ENCODE results near the gene CD151.

DNA sequence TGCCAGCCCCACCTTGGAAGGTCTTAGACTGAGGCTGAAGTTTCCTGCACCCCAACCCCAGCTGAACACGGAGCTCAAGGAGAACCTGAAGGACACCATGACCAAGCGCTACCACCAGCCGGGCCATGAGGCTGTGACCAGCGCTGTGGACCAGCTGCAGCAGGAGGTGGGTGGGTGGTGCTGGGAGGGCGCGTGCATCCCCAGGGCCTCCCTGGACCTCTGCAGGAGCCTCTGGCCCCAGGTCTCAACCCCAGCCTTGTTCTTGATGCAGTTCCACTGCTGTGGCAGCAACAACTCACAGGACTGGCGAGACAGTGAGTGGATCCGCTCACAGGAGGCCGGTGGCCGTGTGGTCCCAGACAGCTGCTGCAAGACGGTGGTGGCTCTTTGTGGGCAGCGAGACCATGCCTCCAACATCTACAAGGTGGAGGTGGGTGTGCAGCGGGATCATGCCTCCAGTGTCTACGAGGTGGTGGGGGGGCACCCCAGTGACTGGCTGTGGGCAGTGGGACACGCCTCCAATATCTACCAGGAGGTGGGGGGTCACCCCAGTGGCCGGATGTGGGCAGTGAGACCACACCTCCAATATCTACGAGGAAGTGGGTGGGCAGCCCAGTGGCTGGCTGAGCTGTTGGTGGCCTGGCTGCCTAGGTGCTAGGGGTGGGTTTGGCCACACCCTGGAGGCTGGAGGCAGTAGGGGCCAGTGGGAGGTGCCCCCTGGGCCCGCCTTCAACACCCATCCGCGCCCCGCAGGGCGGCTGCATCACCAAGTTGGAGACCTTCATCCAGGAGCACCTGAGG is 4.6 kb downstream of the CD151 start:
- TF ChIP-seq, protein P1, sequence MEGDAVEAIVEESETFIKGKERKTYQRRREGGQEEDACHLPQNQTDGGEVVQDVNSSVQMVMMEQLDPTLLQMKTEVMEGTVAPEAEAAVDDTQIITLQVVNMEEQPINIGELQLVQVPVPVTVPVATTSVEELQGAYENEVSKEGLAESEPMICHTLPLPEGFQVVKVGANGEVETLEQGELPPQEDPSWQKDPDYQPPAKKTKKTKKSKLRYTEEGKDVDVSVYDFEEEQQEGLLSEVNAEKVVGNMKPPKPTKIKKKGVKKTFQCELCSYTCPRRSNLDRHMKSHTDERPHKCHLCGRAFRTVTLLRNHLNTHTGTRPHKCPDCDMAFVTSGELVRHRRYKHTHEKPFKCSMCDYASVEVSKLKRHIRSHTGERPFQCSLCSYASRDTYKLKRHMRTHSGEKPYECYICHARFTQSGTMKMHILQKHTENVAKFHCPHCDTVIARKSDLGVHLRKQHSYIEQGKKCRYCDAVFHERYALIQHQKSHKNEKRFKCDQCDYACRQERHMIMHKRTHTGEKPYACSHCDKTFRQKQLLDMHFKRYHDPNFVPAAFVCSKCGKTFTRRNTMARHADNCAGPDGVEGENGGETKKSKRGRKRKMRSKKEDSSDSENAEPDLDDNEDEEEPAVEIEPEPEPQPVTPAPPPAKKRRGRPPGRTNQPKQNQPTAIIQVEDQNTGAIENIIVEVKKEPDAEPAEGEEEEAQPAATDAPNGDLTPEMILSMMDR (optimal IDR thresholded peaks at IDR 0.05 in 1 of 3, IDR thresholded peaks at IDR 0.05 in 1 of 3, conservative IDR thresholded peaks at IDR 0.05 in 1 of 3; ENCODE audit: extremely low read depth in 1 of 3, insufficient read depth in 2 of 3, low read length in 3 of 3), result no peak
- no peak for TF ChIP-seq EZH2 (IDR thresholded peaks at IDR 0.05; ENCODE audit: low read length)
